22Rv1 (cell line): ENCODE data around the gene ROS1.

Source experiments
- H3K27ac ChIP-seq: fragments of 450-650 bp; 2 replicates; pipeline ENCODE4 v1.5.1; 2017
- CTCF ChIP-seq: fragments of 450-650 bp; IDR thresholded peaks from 2 replicates; pipeline ENCODE4 v1.5.1; 2017; ENCODE audit warnings: mild to moderate bottlenecking
- ZFX ChIP-seq: fragments of 450-650 bp; IDR thresholded peaks from 2 replicates; pipeline ENCODE4 v1.6.1; 2017; ENCODE audit warnings: antibody characterized with exemption, borderline replicate concordance

Gene ROS1

DNA sequence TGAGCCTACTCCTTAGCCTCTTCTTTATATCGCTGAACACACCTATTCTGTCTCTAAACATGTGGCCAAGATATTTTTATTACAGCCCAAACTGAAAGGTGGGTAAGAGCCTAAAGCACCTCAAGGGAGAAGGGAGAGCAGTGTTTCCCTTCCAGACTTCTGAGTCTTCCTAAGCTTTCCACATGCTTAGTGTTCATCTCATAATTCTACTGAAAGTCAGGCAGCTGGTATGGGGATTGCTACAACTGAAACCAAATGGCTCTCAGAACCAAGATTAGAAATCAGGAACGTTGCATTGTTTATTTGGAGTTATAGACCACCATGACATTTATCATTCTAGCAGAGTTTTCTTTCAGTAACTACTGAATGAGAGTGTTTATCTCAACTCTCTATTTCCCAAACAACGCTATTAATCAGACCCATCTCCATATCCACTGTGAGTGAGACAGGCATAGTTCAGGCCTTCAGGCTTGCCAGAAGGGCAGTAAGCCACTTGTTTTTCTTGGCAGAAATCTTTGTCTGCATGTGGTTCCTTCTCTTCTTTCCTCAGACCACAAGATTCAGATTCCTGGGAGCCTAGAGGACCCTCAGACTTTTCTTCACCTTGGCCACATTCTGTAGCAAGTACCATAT, 137.5 kb downstream of the ROS1 start:
- no peak for TF ChIP-seq ZFX
- TF ChIP-seq CTCF: no peak
- H3K27ac ChIP-seq: no peak overlapping the region

GRCh38 chr6:117280922-117281321, 144.8 kb downstream of the ROS1 start:
- TF ChIP-seq ZFX (no peak), CTCF (peak; percentile 69)
- no peak overlapping the region for H3K27ac ChIP-seq

- no peak for TF ChIP-seq CTCF
- no peak for TF ChIP-seq ZFX
- H3K27ac ChIP-seq: no peak overlapping the region
Observed at GRCh38 chr6:117276778-117277316, 148.9 kb downstream of the ROS1 start.

- TF ChIP-seq ZFX (no peak), CTCF (no peak)
- H3K27ac ChIP-seq: no peak overlapping the region
Observed at GRCh38 chr6:117275711-117276110, 150.0 kb downstream of the ROS1 start.

GRCh38 chr6:117275205-117275604, 150.5 kb downstream of the ROS1 start:
- TF ChIP-seq CTCF (no peak), ZFX (no peak)
- H3K27ac ChIP-seq: no peak overlapping the region

GRCh38 chr6:117272891-117273290, 152.9 kb downstream of the ROS1 start:
- no peak overlapping the region for H3K27ac ChIP-seq
- no peak for TF ChIP-seq CTCF
- no peak for TF ChIP-seq ZFX

- TF ChIP-seq ZFX (no peak), CTCF (no peak)
- H3K27ac ChIP-seq: no peak overlapping the region
Observed at GRCh38 chr6:117272032-117272866, 153.5 kb downstream of the ROS1 start.
